HG02885 (cell line): ENCODE results near the gene LPGAT1.
"Not testable (repeated sequence)": the region's sequence is repeated elsewhere in the genome, so short reads cannot be mapped to it uniquely, and the experiment has no call there.

Source experiments
- ATAC-seq: cut with Tn5 transposase; IDR thresholded peaks from one replicate; pipeline ENCODE4 v1.9.1; 2021; ENCODE audit warnings: mild to moderate bottlenecking; ENCODE audit not compliant: unreplicated experiment, poor library complexity

LPGAT1 gene

GRCh38 chr1:211710566-211711314, 119.8 kb downstream of the LPGAT1 start:
- no peak for ATAC-seq

GRCh38 chr1:211708926-211709325, 121.6 kb downstream of the LPGAT1 start:
- no peak for ATAC-seq

GRCh38 chr1:211708006-211708405, 122.6 kb downstream of the LPGAT1 start:
- no peak for ATAC-seq

DNA sequence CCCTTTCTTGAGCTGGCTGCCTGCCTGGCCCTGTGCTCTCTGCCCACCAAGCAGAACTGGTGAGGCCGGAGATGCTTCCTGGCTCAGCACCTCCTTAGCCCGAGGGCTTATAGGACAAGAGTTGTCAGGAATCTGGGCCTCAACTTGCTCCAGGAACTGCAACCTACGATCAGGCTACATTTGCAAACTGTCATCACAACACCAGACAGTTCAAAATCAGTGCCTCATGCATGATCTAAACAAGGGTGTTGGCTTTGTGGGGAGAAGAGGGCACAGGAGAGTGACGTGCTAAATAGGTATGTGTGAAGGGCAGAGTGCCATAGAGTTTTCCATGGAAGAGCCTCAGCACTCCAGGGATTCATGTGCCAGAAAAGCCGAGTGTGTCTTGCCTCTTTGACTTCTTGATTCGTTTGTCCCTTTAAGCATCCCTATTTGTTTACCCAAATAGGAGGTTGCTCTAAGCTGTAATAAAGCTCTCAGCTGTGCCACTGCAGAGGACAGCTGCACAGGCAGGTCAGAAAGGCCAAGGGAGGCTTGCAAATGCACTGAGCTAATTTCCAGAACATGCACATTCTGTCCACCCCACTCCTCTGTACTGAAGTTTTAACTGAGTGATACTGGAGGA, 125.0 kb downstream of the LPGAT1 start:
- no peak for ATAC-seq

DNA sequence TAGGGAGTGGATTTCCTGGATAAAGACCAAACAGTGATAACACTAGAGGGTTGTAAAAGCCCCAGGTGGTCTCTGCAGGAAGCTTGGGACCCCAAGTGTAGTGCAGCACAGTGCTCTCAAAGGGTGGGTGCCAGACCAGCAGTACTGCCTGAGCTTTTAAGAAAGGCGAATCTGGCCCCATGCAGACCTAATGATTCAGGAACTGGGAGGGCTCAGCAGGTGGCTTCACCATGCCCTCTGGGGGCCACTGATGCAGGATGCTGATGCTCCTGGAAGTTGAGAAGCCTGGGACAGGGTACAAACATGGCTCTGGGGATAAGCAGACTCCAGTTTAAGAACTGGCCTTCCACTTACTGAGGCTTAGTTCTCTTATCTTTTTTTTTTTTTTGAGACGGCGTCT, 126.0 kb downstream of the LPGAT1 start:
- no peak for ATAC-seq

GRCh38 chr1:211703812-211704537, 126.6 kb downstream of the LPGAT1 start:
- no peak for ATAC-seq

DNA sequence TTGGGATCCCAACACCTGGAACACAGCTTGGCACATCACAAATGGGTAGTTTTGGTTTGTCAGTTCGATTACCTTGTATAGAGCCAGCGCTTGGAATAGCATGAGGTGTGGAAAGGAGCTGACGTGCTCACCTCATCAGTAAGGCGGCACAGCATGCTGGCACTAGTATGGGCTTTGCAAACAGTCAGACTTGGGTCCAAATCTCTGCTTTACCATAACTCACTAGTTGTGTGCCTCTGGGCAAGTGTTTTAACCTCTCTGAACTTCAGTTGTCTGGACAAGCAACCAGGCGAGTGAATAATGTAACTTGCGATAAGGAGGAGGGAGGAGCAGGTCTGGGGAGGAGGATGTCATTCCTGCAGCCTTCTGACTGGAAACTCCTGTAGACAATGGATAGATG, 128.8 kb downstream of the LPGAT1 start:
- no peak for ATAC-seq

- no peak for ATAC-seq
These were observed 131.5 kb downstream of the LPGAT1 start for GRCh38 chr1:211699059-211699458.

GRCh38 chr1:211698161-211699026, 132.2 kb downstream of the LPGAT1 start:
- peak; percentile 45 for ATAC-seq

- peak; percentile 69 for ATAC-seq
These were observed 133.2 kb downstream of the LPGAT1 start for GRCh38 chr1:211697356-211697755.

DNA sequence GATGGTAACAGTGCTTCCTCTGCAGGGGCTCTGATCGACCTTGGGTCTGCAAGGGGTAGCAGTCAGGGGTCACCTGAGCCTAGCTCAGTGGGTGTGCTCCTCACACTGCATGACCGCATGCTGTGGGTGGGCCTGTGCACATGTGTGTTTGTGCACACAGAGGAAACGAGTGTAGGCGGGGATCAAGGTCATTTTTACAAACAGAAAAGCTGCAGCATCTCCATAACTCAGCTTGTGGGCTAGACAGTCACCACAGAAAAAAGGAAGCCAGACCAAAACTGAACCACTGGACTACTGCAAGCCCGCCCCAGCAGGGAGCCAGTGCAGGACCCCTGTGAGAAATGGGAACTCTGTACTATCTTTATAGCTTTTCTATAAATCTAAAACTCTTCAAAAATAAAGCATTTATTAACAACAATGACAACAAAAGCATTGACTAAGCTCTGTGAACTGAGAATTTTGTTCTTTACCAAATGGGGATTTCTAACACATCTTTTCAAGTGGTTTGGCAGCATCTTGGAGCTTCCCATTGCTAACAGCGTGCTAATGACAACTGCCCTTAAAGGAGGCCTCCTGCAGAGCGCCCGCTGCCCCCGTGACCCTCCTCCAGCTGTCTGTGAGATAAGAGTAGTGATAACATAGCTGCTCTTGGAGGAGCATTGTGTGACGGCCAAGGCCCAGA, 135.3 kb downstream of the LPGAT1 start:
- peak; percentile 73 for ATAC-seq

- not testable (repeated sequence) for ATAC-seq
These were observed 136.7 kb downstream of the LPGAT1 start for GRCh38 chr1:211693911-211694310.
